ENCODE measurements around the gene ACVR1.
"Not testable (repeated sequence)": the region's sequence is repeated elsewhere in the genome, so short reads cannot be mapped to it uniquely, and the experiment has no call there.

ACVR1 gene

GRCh38 chr2:157722580-157723234, 153.4 kb downstream of the ACVR1 start:
- DNase-seq, result no peak
- H3K4me3 ChIP-seq (ENCODE audit: low read depth, low read length), result no peak overlapping the region

GRCh38 chr2:157720504-157720903, 155.6 kb downstream of the ACVR1 start:
- no peak for DNase-seq
- Histone ChIP-seq H3K27ac (no peak overlapping the region), H3K27me3 (replicated peaks) (no peaks in the 10 kb centered on the region), H3K36me3 (replicated peaks) (peaks cover 3% of the 10 kb centered on the region), H3K4me3 (ENCODE audit: low read depth, low read length) (no peak overlapping the region)
- no peak for TF ChIP-seq CTCF (IDR thresholded peaks at IDR 0.05; ENCODE audit: low read depth, low read length, missing control alignments)
- in situ Hi-C loops (cut with HindIII; ENCODE audit: low pct_ligation_motif_present, low sequenced_read_pairs), result no loop called here

More at GRCh38 chr2:157722580-157723234, 153.4 kb downstream of the ACVR1 start:
- in situ Hi-C loops (cut with HindIII; ENCODE audit: low pct_ligation_motif_present, low sequenced_read_pairs), result no loop called here
- H3K27me3 ChIP-seq (replicated peaks), result no peaks in the 10 kb centered on the region
- no peak overlapping the region for H3K27ac ChIP-seq
- H3K36me3 ChIP-seq (replicated peaks), result no peaks in the 10 kb centered on the region
- no peak for TF ChIP-seq CTCF (IDR thresholded peaks at IDR 0.05; ENCODE audit: low read depth, low read length, missing control alignments)

GRCh38 chr2:157704653-157705052, 171.5 kb downstream of the ACVR1 start:
- in situ Hi-C loops (cut with HindIII; ENCODE audit: low pct_ligation_motif_present, low sequenced_read_pairs); H3K27me3 ChIP-seq (replicated peaks); H3K4me3 ChIP-seq (ENCODE audit: low read depth, low read length); H3K27ac ChIP-seq; DNase-seq; H3K36me3 ChIP-seq (replicated peaks): not testable (repeated sequence)

GRCh38 chr2:157704148-157704547, 172.0 kb downstream of the ACVR1 start:
- DNase-seq; H3K4me3 ChIP-seq (ENCODE audit: low read depth, low read length); H3K36me3 ChIP-seq (replicated peaks); H3K27me3 ChIP-seq (replicated peaks); in situ Hi-C loops (cut with HindIII; ENCODE audit: low pct_ligation_motif_present, low sequenced_read_pairs); H3K27ac ChIP-seq: not testable (repeated sequence)

GRCh38 chr2:157699806-157700205, 176.3 kb downstream of the ACVR1 start:
- in situ Hi-C loops (cut with HindIII; ENCODE audit: low pct_ligation_motif_present, low sequenced_read_pairs), result no loop called here
- no peak for DNase-seq
- TF ChIP-seq CTCF (IDR thresholded peaks at IDR 0.05; ENCODE audit: low read depth, low read length, missing control alignments), result no peak
- H3K27me3 ChIP-seq (replicated peaks), result no peaks in the 10 kb centered on the region
- no peak overlapping the region for H3K4me3 ChIP-seq (ENCODE audit: low read depth, low read length)
- no peak overlapping the region for H3K27ac ChIP-seq
- H3K36me3 ChIP-seq (replicated peaks), result no peaks in the 10 kb centered on the region

GRCh38 chr2:157699009-157699408, 177.1 kb downstream of the ACVR1 start:
- in situ Hi-C loops (cut with HindIII; ENCODE audit: low pct_ligation_motif_present, low sequenced_read_pairs), result no loop called here
- Histone ChIP-seq H3K36me3 (replicated peaks) (no peaks in the 10 kb centered on the region), H3K27me3 (replicated peaks) (no peaks in the 10 kb centered on the region), H3K27ac (no peak overlapping the region), H3K4me3 (ENCODE audit: low read depth, low read length) (no peak overlapping the region)
- no peak for TF ChIP-seq CTCF (IDR thresholded peaks at IDR 0.05; ENCODE audit: low read depth, low read length, missing control alignments)
- DNase-seq, result no peak

- Histone ChIP-seq H3K36me3 (replicated peaks) (no peaks in the 10 kb centered on the region), H3K27me3 (replicated peaks) (no peaks in the 10 kb centered on the region), H3K4me3 (ENCODE audit: low read depth, low read length) (no peak overlapping the region), H3K27ac (no peak overlapping the region)
- no peak for DNase-seq
- no peak for TF ChIP-seq CTCF (IDR thresholded peaks at IDR 0.05; ENCODE audit: low read depth, low read length, missing control alignments)
- in situ Hi-C loops (cut with HindIII; ENCODE audit: low pct_ligation_motif_present, low sequenced_read_pairs), result no loop called here
Measured at GRCh38 chr2:157698430-157698829, 177.7 kb downstream of the ACVR1 start.
